SK-MEL-5 (cell line): ENCODE data around the gene HPD. TPM values are rescaled to one million over a fixed set of nuclear protein-coding genes. Genes with fewer than 3 reads are reported as not detected.
"Not testable (repeated sequence)": the region's sequence is repeated elsewhere in the genome, so short reads cannot be mapped to it uniquely, and the experiment has no call there.

Source experiments
- DNase-seq: peaks from one replicate; pipeline ENCODE4 v3.0.0-alpha.2; 2016; ENCODE audit warnings: low read depth, low spot score
- in situ Hi-C: cut with HindIII; loops from 2 replicates; pipeline ENCODE4 v1.10.0; 2016; ENCODE audit warnings: low sequenced_read_pairs, high pct_unique_total_duplicates, low pct_unique_long_range_greater_than_20kb
- total RNA-seq: library from RNA; depleted of rRNA; stranded (reverse); fragments of >200 nt; shearing (Covaris generic); gene quantifications from 2 replicates; pipeline ENCODE4 v1.2.3, GENCODE V29; 2014

The HPD gene
- total RNA-seq, 1 experiment from 2014 or later, result not detected

DNA sequence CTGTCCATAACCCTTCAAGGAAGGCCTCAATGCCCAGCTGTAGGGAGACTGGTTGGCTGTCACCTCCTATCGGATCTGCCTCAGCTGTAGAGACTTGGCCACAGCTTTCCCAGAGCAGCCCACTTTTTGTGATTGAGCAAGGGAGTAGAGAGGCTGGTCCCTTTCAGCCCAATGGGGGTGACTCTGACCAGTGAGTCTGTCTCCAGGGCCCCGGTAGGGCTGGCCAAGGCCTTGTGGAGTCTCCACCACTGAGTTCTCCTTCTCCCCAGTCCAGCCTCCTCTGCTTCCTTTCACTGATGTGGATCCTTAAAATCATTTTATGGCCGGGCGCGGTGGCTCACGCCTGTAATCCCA, 14.5 kb upstream of the HPD start:
- no peak for DNase-seq
- in situ Hi-C loops, result no loop called here

DNA sequence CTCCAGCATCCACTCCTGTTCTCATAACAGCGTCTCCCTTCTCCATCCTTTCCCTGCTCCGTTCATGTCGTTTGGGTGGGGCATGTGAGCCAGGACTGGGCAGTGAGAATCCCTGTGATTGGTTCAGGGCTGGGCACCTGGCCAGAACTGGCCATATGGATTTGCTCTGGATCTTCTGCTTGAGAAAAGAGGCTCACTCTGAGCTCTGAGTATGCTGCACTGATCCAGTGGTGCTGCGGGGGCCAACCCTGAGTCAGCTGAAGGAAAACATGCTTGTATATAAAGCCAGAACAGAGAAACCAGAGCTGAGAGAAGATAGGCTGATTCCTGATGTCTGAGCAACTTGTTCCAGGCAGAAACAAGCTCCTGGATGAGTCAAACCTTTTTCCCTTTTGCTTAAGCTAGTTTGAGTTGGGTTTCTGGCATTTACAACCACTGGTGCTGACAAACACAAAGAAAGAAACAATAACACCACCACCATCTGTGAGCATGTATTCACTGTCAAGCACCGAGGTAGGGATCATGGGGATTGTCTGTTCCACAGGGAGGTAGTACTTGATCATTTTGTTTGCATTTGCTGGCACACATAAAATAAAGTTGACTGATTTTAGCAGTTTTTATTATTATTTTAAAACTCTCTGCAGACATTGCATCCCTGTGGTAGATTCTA, 14.0 kb upstream of the HPD start:
- in situ Hi-C loops, result no loop called here

DNA sequence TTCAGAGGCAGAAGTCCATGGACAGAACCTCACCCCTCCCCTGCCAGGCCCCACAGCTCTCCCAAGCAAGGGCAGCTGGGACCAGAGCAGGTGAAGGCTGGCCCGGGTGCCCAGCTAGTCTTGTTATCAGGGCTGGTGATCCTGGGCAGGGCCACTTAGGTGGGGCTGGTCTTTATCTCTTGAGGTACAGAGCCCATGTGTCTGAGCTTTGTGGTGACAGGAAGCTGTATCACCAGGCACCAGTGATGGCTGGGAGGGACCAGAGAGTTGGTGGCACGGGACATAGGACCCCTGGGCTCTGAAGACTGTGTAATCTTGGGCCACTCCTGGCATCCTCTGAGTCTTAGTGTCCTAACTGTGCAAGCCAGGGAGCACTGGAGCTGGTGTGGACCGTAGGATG, 12.8 kb upstream of the HPD start:
- DNase-seq, result no peak
- in situ Hi-C loops, result no loop called here

More for the DNA sequence above, 14.0 kb upstream of the HPD start:
- DNase-seq, result peak; percentile 28

DNA sequence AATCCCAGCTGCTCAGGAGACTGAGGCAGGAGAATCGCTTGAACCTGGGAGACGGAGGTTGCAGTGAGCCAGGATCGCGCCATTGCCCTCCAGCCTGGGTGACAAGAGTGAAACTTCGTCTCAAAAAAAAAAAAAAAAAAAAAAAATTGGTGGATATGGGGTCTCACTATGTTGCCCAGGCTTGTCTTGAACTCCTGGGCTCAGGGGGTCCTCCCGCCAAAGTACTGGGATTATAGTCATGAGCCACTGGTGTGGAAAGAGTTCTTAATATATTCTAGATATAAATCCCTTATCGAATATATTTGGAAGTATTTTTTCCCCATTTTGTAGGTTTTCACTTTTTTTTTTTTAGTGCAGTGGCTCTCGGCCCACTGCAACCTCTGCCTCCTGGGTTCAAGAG, 10.6 kb upstream of the HPD start:
- in situ Hi-C loops, result not testable (repeated sequence)

DNA sequence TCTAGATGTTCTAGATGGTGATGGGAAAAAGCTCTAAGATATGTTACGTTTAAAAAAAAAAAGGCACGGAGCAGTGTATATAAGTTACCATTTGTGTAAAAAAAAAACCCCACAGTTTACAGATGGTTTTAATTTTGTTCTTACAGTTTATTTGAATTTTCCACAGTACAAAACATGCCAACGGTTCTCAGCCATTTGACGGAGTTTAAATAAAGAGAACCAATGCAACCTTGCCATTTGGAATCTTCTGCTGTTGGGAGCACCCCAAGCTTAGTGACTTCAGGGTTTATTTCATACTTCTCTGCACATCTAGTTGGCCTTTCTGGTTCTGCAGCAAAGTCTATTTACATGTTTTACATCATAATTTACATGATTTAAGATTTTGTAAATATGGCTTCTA, 7.7 kb upstream of the HPD start:
- DNase-seq, result no peak
- in situ Hi-C loops, result no loop called here

More for the DNA sequence above, 10.6 kb upstream of the HPD start:
- DNase-seq, result not testable (repeated sequence)

DNA sequence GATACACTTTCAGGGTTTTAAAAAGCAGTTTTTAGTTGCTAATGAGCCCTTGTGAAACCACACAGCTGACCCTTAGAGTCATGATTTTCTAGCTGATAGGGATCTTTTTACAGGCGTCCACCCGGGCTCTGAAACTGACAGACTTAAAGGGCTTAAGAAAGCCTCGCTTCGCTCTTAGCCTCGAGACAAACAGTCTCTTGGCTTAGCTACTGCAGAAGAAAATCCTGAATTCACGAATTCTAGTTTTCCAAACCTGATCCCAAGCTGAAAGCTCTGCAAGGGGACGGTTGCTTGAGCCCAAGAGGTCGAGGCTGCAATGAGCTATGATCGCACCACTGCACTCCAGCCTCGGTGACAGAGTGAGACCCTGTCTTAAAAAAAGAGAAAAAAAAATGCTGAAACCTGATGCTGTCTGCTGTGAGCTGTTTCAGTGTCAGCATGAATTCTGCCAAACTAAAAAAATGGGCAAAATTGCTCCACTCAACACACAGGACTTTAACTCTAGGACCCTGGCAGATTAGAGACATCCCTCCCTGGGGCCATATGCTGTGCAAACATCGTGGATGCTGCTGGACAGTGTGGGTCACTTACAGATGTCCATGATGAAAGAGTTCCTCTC, 3.1 kb upstream of the HPD start:
- no peak for DNase-seq
- in situ Hi-C loops, result no loop called here

DNA sequence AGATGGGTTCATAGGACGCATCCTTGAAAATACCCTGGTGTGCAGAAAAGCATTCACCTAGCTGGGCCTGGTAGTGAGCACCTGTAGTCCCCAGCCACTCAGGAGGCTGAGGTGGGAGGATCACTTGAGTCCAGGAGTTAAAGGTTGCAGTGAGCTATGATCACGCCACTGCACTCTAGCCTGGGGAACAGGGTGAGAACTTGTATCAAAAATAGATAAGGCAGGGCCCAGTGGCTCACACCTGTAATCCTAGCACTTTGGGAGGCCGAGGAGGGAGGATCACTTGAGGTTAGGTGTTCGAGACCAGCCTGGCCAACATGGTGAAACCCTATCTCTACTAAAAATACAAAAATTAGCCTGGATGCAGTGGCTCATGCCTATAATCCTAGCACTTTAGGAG, 2.0 kb upstream of the HPD start:
- DNase-seq, in situ Hi-C loops: not testable (repeated sequence)

DNA sequence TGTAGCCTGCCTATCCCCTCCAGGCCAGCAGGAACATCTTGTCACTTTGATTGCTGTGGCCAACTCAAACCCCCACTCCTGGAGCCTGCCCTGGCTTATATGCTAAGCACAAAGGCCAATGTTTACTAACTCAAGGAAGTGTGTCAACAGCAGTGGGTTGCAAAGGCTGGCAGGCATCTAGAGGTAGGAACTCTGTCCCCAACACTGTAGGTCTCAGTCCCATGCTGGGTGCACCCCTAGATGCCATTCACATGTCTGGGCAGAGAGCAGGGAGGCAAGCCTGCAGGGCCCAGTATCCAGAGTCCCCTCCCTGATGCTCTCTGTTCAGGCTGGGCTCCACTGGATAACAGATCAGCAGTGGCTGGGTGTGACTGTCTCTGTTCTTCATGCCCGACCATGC, 1.6 kb upstream of the HPD start:
- no peak for DNase-seq

DNA sequence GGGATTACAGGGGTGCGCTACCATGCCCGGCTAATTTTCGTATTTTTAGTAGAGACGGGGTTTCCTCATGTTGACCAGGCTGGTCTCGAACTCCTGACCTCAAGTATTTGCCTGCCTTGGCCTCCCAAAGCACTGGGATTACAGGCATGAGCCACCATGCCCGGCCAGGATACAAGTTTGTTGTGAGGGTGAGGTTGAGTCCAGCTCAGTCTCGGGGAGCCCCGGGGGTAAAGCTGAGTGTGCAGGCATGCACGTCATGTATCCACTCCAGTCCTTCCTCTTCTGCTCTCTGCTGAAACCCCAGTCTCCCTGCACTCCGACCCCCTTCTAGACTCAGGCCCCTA, 369 bp downstream of the HPD start:
- no peak for DNase-seq
- in situ Hi-C loops, result no loop called here

More for the DNA sequence above, 1.6 kb upstream of the HPD start:
- in situ Hi-C loops, result no loop called here

DNA sequence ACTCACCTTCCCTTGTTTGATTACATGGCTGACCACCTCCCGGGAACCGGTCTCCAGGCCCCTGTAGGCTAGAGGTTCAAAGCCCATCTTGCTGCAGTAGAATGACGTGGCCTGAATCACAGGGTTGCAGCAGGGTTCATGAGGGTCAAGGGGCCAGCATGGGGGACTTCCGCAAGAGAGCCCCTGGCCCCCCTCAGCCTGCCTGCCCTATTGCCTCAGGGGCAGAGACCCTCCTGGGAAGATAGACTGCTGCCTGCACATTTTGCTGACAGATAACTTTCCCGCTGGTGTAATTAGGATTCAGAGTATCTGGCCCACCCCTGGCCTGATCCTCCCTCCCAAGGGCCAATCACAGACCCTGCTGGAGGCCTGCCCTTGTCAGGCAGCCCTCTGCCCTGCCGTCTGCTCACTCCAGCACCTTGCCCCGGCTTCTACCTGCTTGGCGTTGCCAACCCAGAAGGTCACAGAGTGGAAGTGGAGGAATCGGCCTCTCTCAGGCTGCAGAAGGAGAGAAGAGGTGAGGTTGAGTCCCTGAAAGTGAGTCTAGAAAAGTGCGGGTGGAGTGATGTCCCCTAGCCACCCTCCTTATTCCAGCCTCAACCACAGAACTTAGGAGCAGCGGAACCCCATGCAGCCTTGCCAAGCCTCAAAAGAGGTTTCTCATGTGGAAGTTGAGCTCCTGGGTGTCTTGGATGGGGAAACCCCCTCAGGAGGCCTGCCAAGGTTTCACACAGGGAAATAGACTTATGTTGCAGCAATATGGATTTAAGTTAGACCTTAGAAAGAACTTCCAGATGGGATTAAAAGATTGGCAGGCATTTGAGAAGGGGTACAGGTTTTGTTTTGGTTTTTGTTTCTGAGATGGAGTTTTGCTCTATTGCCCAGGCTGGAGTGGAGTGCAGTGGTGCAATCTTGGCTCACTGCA, 1.1 kb downstream of the HPD start:
- in situ Hi-C loops, result no loop called here

DNA sequence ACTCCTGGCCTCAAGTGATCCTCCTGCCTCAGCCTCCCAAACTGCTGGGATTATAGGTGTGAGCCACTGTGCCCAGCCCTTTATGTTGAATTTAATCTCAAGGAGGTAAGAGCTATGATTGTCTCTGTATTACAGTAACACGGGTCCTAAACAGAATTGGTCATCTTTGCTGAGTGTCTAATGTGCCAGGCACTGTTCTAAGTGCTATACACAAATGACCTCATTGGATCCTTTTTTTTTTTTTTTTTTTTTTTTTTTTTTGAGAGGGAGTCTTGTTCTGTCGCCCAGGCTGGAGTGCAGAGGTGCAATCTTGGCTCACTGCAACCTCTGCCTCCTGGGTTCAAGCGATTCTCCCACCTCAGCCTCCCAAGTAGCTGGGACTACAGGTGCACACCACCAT, 6.3 kb downstream of the HPD start:
- DNase-seq, in situ Hi-C loops: not testable (repeated sequence)

More for the DNA sequence above, 1.1 kb downstream of the HPD start:
- no peak for DNase-seq

DNA sequence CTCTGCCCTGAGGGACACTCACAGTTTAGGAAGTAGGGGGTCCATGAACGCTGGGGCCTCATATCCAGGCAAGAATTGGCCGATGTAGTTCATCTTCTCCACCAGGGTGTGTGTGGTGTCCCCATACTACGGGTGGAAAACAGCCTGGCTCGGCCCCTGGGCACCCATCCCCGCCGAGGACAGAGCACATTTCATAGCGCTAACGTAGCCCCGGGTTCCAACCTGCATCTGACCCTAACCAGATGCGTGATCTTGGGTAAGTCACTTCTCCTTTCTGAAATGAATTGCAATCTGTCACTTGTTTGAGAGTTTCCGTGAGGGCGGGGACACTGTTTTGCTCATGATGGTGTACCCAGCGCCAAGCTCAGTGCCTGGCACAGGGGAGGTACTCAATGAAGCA, 9.0 kb downstream of the HPD start:
- in situ Hi-C loops, result no loop called here
- no peak for DNase-seq

DNA sequence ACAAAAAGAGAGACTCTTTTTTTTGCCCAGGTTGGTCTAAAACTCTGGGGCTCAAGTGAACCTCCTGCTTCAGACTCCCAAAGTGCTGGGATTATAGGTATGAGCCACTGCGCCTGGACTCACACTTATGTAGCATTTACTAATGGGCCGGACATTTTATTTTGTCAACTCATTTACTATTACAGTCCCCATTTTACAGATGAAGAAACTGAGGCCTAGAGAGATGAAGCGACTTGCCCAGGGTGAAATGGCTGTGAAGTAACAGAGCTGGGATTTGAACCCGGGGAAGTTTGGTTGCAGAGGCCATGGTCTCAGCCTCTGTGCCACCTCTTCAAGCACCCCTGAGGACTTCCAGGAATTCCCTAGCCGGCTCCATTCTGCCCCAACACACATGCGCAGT, 9.4 kb downstream of the HPD start:
- in situ Hi-C loops, result no loop called here
- DNase-seq, result no peak

DNA sequence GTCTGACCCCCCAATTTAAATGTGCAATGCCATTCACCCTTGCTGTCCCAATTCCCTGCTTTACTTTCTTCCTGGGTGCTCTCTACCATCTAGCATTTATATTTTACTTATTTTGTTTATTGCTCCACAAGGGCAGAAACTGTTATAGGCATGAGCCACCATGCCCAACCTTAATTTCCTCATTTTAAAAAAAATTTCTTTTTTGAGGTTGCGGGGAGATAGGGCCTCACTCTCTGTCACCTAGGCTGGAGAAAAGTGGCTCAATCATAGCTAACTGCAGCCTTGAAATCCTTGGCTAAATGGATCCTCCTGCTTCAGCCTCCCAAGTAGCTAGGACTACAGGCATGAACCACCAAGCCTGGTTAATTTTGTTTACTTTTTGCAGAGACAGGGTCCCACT, 13.0 kb downstream of the HPD start:
- no peak for DNase-seq
- in situ Hi-C loops, result no loop called here

DNA sequence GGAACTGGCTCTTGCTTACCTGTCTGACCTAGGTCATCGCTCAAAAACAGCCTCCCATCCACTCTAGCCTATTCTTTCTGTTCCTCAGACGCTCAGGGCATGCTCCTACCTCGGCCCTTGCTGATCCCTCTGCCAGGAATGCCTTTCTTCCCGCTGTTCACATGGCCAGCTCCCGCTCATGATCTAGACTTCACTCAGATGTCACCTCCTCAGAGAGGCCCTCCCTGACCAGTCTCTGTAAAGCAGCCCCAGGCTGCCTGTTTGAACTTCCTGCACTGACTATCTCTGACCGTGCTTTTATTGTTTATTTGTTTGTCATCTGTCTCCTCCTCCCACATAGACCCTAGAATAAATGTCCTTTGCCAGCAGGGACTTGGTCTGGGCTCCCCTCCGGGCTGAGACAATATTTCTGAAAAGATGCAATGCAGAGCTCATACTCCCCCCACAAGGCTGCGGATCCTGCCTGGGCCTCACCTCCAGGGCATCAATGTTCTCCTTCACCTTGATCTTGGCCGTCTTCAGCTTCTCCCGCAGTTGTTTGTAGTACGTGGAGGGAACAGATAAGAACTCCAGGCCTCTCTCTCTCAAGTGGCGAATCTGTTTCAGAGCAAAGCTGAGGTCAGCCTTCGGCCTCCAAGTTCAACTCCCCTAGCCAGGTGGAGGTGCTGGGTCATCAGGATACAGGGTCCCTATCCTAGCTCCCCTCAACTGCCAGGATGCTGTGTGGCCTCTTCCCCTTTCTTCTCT, 15.2 kb downstream of the HPD start:
- in situ Hi-C loops, result no loop called here
- DNase-seq, result no peak

DNA sequence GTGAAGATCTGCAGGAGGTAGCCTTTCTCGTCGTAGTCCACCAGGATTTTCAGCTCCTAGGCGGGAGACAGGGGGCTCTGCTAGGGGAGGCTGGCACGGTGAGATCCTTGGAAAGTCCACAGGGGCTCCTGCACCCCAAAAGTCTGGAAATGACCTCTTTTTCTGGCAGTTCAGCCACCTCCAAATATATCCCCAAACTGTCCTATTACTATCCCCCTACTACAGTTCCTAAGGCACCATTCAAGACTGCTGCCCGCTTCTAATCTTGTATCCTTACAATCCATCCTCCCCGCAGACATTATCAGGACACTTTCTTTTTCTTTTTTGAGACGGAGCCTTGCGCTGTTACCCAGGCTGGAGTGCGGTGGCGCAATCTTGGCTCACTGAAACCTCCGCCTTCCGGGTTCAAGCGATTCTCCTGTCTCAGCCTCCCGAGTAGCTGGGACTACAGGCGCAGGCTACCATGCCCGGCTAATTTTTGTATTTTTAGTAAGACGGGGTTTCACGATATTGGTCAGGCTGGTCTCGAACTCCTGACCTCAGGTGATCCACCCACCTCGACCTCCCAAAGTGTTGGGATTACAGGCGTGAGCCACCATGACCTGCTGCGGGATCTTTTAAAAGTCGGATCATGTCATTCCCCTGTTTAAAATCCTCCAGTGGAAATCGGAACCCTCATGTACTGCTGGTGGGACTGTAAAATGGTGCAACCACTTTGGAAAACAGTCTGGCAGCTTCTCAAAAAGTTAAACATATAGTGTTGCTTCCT, 18.5 kb downstream of the HPD start:
- in situ Hi-C loops, result no loop called here

More for the DNA sequence above, 18.5 kb downstream of the HPD start:
- DNase-seq, result no peak
